HT1080 (cell line): ENCODE results near the gene TUFM. TPM values are rescaled to one million over a fixed set of nuclear protein-coding genes. Genes with fewer than 3 reads are reported as not detected.
"Not testable (repeated sequence)": the region's sequence is repeated elsewhere in the genome, so short reads cannot be mapped to it uniquely, and the experiment has no call there.

Source experiments
- DNase-seq: peaks from one replicate; pipeline ENCODE4 v3.0.0-alpha.2; 2015; ENCODE audit warnings: low read depth
- total RNA-seq: library from RNA; depleted of rRNA; stranded (reverse); fragments of >200 nt; shearing (Covaris generic); gene quantifications from 2 replicates; pipeline ENCODE4 v1.2.3, GENCODE V29; 2014

The TUFM gene
- total RNA-seq, 1 experiment from 2014 or later, result 404 TPM

GRCh38 chr16:28839004-28839639 is 7.0 kb downstream of the TUFM start:
- no peak for DNase-seq

DNA sequence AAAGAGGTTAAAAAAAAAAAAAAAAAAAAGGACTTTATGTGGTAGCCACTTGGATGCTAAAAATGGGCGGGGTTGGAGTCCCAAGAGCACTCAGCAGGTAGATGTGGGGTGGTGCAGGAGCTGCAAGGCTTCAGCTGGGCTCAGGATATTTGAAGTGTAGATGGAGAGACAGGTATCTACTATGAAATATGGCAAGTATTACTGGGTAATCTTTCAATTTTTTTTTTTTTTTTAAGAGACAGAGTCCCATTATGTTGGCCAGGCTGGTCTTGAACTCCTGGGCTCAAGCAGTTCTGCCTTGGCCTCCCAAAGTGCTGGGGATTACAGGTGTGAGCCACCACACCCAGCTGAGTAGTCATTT is 7.6 kb downstream of the TUFM start:
- DNase-seq, result no peak

- DNase-seq, result no peak
These were observed 8.2 kb downstream of the TUFM start for GRCh38 chr16:28837672-28838557.

GRCh38 chr16:28836761-28837064 is 9.4 kb downstream of the TUFM start:
- no peak for DNase-seq

- DNase-seq, result no peak
These were observed 10.0 kb downstream of the TUFM start for GRCh38 chr16:28835864-28836760.

DNA sequence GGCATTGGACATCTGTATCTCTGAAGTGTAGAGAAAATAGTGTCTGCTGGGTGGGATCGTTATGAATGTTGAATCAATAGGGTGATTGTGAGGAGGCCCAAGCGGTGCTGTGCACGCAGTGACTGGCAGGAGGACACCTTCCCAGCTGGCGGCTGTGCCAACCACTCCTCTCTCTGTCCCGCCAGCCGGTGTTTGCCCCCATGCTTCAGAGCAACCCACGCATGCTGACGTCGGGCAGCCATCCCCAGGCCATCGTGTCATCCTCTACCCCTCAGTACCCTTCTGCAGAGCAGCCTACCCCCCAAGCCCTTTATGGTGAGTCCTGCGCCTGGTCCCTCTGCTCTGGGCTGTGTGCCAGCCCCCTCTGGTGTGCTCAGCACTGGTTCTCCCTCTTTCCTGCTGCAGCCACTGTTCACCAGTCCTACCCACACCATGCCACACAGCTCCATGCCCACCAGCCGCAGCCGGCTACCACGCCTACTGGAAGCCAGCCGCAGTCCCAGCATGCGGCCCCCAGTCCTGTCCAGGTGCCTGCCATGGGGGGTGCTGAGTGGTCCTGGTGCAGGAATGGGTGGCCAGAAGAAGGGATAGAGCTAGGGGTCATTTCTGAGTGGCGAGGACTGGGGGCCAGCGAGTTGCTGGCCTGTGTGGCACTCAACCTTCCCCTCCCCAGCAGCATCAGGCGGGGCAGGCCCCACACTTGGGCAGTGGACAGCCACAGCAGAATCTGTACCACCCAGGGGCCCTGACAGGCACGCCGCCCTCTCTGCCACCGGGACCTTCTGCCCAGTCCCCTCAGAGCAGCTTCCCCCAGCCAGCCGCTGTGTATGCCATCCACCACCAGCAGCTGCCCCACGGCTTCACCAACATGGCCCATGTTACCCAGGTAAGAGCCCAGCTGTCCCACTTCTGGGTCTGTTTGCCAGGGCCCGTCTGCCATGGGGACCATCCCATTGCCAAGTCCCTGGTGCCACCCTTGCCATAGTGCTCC is 11.0 kb downstream of the TUFM start:
- no peak for DNase-seq

- no peak for DNase-seq
These were observed 11.8 kb downstream of the TUFM start for GRCh38 chr16:28834349-28834748.

DNA sequence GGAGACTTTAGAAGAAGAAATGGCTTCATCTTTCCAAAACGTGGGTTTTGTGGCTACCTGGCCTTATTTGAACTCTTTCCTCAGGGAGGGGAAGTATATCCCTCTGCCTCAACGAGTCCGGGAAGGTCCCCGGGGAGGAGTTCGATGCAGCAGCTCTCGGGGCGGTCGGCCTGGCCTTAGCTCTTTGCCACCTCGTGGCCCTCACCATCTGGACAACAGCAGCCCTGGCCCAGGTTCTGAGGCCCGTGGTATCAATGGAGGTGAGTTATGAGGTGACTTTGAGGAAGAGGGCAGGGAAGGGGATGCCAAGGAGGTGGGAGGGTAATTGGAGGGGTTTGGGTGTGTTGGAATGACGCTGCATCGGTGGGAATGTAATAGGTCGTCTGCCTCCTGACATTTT is 15.6 kb downstream of the TUFM start:
- no peak for DNase-seq

DNA sequence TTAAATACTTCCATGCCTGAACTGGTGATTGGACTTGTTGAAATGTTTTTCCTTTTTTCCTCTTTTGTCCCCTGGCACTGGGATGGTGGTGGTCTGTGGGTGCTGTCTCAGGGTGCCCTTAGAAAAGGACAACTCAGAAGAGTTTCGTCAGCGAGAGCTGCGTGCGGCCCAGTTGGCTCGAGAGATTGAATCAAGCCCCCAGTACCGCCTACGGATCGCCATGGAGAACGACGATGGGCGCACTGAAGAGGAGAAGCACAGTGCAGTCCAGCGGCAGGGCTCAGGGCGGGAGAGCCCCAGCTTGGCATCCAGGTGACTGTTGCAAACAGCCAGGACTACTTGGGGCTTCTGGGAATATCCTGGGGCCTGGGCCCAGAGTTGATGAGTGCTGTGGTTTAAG is 16.4 kb downstream of the TUFM start:
- DNase-seq, result no peak

DNA sequence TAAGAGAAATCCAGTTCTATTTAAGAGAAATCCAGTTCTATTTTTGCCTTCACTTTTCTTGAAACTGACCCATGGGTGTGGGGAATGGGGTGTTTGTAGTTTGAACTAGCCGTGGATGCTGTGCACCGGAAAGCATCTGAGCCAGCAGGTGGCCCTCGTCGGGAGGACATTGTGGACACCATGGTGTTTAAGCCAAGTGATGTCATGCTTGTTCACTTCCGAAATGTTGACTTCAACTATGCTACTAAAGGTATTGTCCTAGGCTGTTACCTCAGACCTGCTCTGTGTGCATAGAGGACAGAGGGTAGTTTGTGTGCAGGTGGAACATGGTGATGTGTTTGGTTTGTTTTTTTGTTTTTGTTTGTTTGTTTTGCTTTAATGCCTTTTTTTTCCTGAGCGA is 20.0 kb downstream of the TUFM start:
- DNase-seq, result peak; percentile 36

GRCh38 chr16:28824717-28824973 is 21.5 kb downstream of the TUFM start:
- DNase-seq, result no peak

DNA sequence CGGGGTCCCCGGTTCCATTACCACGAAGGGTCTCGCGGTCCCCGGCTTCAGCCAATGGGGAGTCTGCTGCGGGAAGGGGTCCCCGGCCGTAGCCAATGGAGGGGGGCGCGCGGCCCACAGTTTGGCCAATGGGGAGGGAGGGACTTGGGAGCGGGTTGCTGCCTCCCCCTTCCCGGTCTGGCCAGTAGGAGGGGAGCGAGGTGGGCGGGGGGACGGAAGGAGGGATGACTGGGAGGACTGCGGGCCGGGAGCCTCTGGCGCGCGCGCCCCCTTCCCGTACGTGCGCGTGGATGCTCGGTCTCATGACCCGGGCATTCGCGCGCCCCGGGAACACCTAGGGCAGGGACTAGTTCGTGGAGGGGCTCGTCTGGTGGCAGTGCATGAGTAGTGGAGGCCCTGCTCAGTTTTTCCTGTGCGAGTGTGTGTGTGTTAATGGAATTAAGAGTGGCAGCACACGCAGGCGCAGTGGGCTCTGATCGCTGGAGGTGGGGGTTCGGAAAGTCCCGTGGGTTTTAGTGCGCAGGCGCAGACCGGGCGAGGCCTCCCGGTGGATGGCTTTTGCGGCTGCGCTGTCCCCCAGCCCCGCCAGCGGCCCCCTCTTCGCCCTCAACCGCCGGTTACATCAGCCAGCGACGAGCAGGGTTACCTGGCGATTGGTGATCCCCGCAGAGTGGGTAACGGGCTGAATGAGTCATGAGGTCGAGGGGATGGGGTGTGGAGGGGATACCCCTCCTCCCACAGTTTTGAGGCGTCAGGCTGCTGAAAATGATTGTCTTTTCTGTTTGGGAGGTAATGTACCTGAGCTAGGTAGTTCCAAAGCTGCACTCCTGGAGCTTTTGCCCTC is 22.1 kb downstream of the TUFM start:
- DNase-seq, result peak; percentile 96

DNA sequence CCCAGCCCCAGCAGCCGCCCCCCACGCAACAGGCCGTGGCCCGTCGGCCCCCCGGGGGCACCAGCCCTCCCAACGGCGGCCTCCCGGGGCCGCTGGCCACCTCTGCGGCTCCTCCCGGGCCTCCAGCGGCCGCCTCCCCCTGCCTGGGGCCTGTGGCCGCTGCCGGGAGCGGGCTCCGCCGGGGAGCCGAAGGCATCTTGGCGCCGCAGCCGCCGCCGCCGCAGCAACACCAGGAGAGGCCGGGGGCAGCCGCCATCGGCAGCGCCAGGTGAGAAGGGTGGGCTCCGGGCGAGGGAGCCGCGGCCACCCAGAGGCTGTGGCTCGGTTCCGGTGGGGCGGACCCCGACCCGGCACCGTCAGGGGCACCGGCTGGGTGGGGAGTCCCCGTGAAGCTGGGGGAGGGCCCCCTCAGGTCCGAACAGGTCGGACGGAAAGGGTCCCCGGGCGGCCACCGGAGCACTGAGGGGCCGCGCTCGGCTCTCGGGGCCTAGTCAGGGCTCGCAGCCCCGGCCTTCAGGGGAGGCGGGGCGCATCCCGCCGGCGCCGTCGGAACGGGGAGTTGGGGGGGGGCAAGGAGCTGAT is 22.8 kb downstream of the TUFM start:
- DNase-seq, result no peak

- peak; percentile 88 for DNase-seq
These were observed 23.4 kb downstream of the TUFM start, which contains the start of gene ATXN2L for GRCh38 chr16:28822520-28823290. ATXN2L (plus strand) TSS chr16:28822999; CDS start chr16:28823260, 261 bp downstream.

GRCh38 chr16:28821874-28822519 is 24.2 kb downstream of the TUFM start:
- DNase-seq, result no peak

DNA sequence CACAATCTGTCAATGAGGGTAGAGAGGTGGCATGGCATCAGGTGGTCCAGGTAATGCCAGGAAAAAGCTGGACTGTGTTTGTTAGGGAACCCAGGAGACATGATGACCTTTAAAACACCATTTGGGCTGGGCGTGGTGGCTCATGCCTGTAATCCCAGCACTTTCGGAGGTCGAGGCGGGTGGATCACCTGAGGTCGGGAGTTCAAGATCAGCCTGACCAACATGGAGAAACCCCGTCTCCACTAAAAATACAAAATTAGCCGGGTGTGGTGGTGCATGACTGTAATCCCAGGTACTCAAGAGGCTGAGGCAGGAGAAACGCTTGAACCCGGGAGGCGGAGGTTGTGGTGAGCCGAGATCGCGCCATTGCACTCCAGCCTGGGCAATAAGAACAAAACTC is 25.6 kb downstream of the TUFM start:
- not testable (repeated sequence) for DNase-seq

DNA sequence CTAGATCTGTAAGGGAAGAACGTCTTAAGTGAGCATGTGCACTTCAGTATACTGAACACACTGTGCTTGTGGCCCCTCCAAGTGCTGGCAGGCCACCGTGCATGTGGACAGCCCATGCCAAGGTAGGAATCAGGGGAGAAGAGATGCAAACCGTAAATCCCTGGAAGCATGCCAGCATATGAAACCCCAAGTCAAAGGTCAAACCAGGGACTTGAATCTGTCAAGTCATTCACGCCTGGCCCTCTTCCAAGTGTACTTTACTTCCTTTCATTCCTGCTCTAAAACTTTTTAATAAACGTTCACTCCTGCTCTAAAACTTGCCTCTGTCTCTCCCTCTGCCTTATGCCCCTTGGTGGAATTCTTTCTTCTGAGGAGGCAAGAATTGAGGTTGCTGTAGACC is 26.1 kb downstream of the TUFM start:
- DNase-seq, result no peak

DNA sequence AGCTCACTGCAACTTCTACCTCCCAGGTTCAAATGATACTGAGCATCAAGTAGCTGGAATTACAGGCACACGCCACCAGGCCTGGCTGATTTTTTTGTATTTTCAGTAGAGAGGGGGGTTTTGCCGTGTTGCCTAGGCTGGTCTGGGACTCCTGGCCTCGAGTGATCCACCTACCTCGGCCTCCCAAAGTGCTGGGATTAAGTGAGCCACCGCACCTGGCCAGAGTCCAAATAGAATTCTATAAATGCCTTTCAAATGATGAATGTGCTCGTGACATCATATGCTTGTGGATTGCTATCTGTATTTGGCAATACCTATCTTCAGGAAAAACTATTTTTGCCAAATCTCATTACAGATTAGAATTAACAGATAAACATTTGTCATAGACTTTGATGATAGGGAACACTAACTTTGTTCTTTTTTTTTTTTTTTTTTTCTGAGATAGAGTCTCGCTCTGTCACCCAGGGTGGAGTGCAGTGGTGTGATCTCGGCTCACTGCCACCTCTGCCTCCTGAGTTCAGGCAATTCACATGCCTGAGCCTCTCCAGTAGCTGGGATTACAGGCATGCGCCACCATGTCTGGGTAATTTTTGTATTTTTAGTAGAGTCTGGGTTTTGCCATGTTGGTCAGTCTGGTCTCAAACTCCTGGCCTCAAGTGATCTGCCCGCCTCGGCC is 38.6 kb downstream of the TUFM start:
- not testable (repeated sequence) for DNase-seq
